Fibroblast of skin of back (primary cell): ENCODE data around the gene NDUFV3. TPM values are rescaled to one million over a fixed set of nuclear protein-coding genes. Genes with fewer than 3 reads are reported as not detected.
A peak's percentile ranks its signal among the peaks of the same experiment; 100 is the strongest.
"Not testable (repeated sequence)": the region's sequence is repeated elsewhere in the genome, so short reads cannot be mapped to it uniquely, and the experiment has no call there.

Experiments used
- DNase-seq: peaks from one replicate; pipeline ENCODE4 v3.0.0-alpha.2; 2013
- polyA plus RNA-seq, 2 experiments: library from polyadenylated mRNA; unstranded; fragments of 120-200 nt; gene quantifications; one replicate each; pipeline ENCODE4 v1.2.1, GENCODE V29; 2013; ENCODE audit not compliant: insufficient read length in 2 of 2

NDUFV3 gene
- 30.8 TPM for polyA plus RNA-seq (2013, experiment 1 of 2; ENCODE audit: insufficient read length)
- 30.2 TPM for polyA plus RNA-seq (2013, experiment 2 of 2; ENCODE audit: insufficient read length)

- DNase-seq, result peak; percentile 97
Observed at GRCh38 chr21:42892931-42893755, at the start of gene NDUFV3. Gene NDUFV3 (plus strand): TSS chr21:42893309. CDS start chr21:42893334, 25 bp downstream.

GRCh38 chr21:42844411-42845113, 48.5 kb upstream of the NDUFV3 start:
- no peak for DNase-seq

- no peak for DNase-seq
Observed at GRCh38 chr21:42845296-42845965, 47.7 kb upstream of the NDUFV3 start.

GRCh38 chr21:42846221-42846620, 46.9 kb upstream of the NDUFV3 start:
- no peak for DNase-seq

GRCh38 chr21:42847051-42847707, 45.9 kb upstream of the NDUFV3 start:
- no peak for DNase-seq

GRCh38 chr21:42847726-42848125, 45.4 kb upstream of the NDUFV3 start:
- no peak for DNase-seq

GRCh38 chr21:42848144-42848931, 44.8 kb upstream of the NDUFV3 start:
- DNase-seq, result not testable (repeated sequence)

- no peak for DNase-seq
Observed at GRCh38 chr21:42848932-42849758, 44.0 kb upstream of the NDUFV3 start.

- DNase-seq, result no peak
Observed at GRCh38 chr21:42849759-42850412, 43.2 kb upstream of the NDUFV3 start.

- DNase-seq, result no peak
Observed at GRCh38 chr21:42850463-42850862, 42.6 kb upstream of the NDUFV3 start.

- no peak for DNase-seq
Observed at GRCh38 chr21:42850866-42851391, 42.2 kb upstream of the NDUFV3 start.

- DNase-seq, result no peak
Observed at GRCh38 chr21:42851812-42852665, 41.1 kb upstream of the NDUFV3 start.

GRCh38 chr21:42852925-42853570, 40.1 kb upstream of the NDUFV3 start:
- DNase-seq, result no peak

- no peak for DNase-seq
Observed at GRCh38 chr21:42853621-42854020, 39.5 kb upstream of the NDUFV3 start.

GRCh38 chr21:42854246-42855010, 38.7 kb upstream of the NDUFV3 start:
- no peak for DNase-seq

- no peak for DNase-seq
Observed at GRCh38 chr21:42855171-42855936, 37.8 kb upstream of the NDUFV3 start.

GRCh38 chr21:42855937-42856335, 37.2 kb upstream of the NDUFV3 start:
- no peak for DNase-seq
